ENCODE results near the gene STKLD1. TPM values are rescaled to one million over a fixed set of nuclear protein-coding genes. Genes with fewer than 3 reads are reported as not detected.

Gene STKLD1
- total RNA-seq, 1 experiment from 2014 or later: 3.1 TPM

DNA sequence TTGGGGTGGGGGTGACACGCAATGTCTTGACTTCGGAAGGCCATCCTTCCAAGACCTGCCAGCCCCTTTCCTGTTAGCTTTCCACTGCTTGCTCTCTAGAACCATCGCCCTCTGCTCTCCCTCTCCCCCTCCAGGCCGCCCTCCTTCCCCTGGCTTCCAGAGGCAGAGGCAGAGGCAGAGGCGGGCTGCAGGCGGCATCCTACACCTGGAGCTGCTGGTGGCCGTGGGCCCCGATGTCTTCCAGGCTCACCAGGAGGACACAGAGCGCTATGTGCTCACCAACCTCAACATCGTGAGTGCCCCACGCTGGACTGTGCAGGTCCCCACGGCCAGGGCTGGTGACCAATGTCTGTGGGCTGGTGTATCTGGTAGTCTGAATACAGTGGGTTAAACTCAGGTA lies 48.0 kb downstream of the STKLD1 start:
- ChIA-PET CTCF (no interaction called here), POLR2A (ENCODE audit: unreplicated experiment) (no interaction called here)
- intact Hi-C loops (cut with micrococcal nuclease; ENCODE audit: unreplicated experiment): no loop called here

DNA sequence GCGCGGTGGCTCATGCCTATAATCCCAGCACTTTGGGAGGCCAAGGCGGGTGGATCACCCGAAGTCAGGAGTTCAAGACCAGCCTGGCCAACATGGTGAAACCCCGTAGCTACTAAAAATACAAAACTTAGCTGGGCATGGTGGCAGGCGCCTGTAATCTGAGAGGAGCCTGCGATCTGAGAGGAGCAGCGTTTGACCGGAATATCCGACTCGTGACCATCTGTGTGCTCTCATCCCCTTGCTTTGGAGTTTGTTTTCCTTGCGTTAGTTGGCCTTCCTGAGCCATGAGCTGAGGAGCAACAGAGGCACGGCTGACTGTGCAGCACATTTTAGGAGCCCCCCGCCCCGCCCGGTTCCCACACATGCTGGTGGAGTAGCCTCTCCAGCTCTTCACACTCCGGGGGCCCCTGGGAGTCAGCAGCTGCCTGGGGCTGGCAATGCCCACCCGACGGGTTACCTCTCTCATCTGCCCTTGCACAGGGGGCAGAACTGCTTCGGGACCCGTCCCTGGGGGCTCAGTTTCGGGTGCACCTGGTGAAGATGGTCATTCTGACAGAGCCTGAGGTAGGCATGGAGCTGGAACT lies 49.0 kb downstream of the STKLD1 start:
- Histone ChIP-seq H3K4me3 (no peak overlapping the region), H2AFZ (no peak overlapping the region), H3K27ac (no peak overlapping the region), H3K79me2 (ENCODE audit: low read depth) (no peaks in the 10 kb centered on the region), H3F3A (ENCODE audit: insufficient read depth, low read depth) (peaks cover 4% of the 10 kb centered on the region; the same call in 1 of the 2 replicates), H4K20me1 (ENCODE audit: insufficient read depth) (no peaks in the 10 kb centered on the region), H3K27me3 (ENCODE audit: insufficient read depth, low read depth) (peaks cover 19% of the 10 kb centered on the region), H3K9me2 (ENCODE audit: insufficient read depth) (no peaks in the 10 kb centered on the region), H3K9me3 (ENCODE audit: insufficient read depth, low read depth) (no peaks in the 10 kb centered on the region), H3K4me1 (replicated peaks; ENCODE audit: insufficient read depth) (no peaks in the 10 kb centered on the region), H3K4me2 (no peak overlapping the region), H3K36me3 (ENCODE audit: low read depth) (no peaks in the 10 kb centered on the region)
- intact Hi-C loops (cut with micrococcal nuclease; ENCODE audit: unreplicated experiment): no loop called here
- ChIA-PET POLR2A (ENCODE audit: unreplicated experiment) (no interaction called here), CTCF (no interaction called here)
- TF ChIP-seq, protein P1, sequence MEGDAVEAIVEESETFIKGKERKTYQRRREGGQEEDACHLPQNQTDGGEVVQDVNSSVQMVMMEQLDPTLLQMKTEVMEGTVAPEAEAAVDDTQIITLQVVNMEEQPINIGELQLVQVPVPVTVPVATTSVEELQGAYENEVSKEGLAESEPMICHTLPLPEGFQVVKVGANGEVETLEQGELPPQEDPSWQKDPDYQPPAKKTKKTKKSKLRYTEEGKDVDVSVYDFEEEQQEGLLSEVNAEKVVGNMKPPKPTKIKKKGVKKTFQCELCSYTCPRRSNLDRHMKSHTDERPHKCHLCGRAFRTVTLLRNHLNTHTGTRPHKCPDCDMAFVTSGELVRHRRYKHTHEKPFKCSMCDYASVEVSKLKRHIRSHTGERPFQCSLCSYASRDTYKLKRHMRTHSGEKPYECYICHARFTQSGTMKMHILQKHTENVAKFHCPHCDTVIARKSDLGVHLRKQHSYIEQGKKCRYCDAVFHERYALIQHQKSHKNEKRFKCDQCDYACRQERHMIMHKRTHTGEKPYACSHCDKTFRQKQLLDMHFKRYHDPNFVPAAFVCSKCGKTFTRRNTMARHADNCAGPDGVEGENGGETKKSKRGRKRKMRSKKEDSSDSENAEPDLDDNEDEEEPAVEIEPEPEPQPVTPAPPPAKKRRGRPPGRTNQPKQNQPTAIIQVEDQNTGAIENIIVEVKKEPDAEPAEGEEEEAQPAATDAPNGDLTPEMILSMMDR (conservative IDR thresholded peaks at IDR 0.05): no peak
- TF ChIP-seq EZH2 (IDR thresholded peaks at IDR 0.05; ENCODE audit: low read depth): no peak
- DNase-seq: no peak
- BruUV-seq (replicated peaks): no TSS peak

More for the DNA sequence above, 48.0 kb downstream of the STKLD1 start:
- no peak for TF ChIP-seq EZH2 (IDR thresholded peaks at IDR 0.05; ENCODE audit: low read depth)
- TF ChIP-seq, protein P1 (conservative IDR thresholded peaks at IDR 0.05): no peak
- H3K9me2 ChIP-seq (ENCODE audit: insufficient read depth): no peaks in the 10 kb centered on the region
- no peak overlapping the region for H3K27ac ChIP-seq
- H3F3A ChIP-seq (ENCODE audit: insufficient read depth, low read depth): peaks cover 9% of the 10 kb centered on the region; the same call in 1 of the 2 replicates
- no peak overlapping the region for H3K4me2 ChIP-seq
- no peak for DNase-seq
- H3K27me3 ChIP-seq (ENCODE audit: insufficient read depth, low read depth): peaks cover 19% of the 10 kb centered on the region
- H3K79me2 ChIP-seq (ENCODE audit: low read depth): no peaks in the 10 kb centered on the region
- H3K9me3 ChIP-seq (ENCODE audit: insufficient read depth, low read depth): no peaks in the 10 kb centered on the region
- H3K4me3 ChIP-seq: no peak overlapping the region
- H3K36me3 ChIP-seq (ENCODE audit: low read depth): no peaks in the 10 kb centered on the region
- H4K20me1 ChIP-seq (ENCODE audit: insufficient read depth): no peaks in the 10 kb centered on the region
- no peaks in the 10 kb centered on the region for H3K4me1 ChIP-seq (replicated peaks; ENCODE audit: insufficient read depth)
- H2AFZ ChIP-seq: no peak overlapping the region
- no TSS peak for BruUV-seq (replicated peaks)

DNA sequence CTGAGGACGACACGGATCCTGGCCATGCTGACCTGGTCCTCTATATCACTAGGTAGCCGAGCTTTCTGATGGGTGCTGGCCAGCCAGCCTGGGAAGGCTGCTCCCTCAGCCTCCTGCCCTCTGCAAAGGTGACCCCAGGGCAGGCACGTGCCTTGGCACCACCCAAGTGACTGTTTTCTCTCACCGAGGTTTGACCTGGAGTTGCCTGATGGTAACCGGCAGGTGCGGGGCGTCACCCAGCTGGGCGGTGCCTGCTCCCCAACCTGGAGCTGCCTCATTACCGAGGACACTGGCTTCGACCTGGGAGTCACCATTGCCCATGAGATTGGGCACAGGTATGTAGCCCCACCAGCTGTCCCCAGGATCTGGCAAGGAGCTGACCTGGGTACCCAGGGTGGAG lies 49.8 kb downstream of the STKLD1 start:
- Histone ChIP-seq H3K36me3 (ENCODE audit: low read depth) (no peaks in the 10 kb centered on the region), H2AFZ (no peak overlapping the region), H3K4me2 (no peak overlapping the region), H3K9me2 (ENCODE audit: insufficient read depth) (no peaks in the 10 kb centered on the region), H3K9me3 (ENCODE audit: insufficient read depth, low read depth) (no peaks in the 10 kb centered on the region), H3F3A (ENCODE audit: insufficient read depth, low read depth) (no peaks in the 10 kb centered on the region; the same call in 1 of the 2 replicates), H3K27ac (no peak overlapping the region), H4K20me1 (ENCODE audit: insufficient read depth) (no peaks in the 10 kb centered on the region), H3K27me3 (ENCODE audit: insufficient read depth, low read depth) (peaks cover 19% of the 10 kb centered on the region), H3K4me3 (no peak overlapping the region), H3K4me1 (replicated peaks; ENCODE audit: insufficient read depth) (no peaks in the 10 kb centered on the region), H3K79me2 (ENCODE audit: low read depth) (no peaks in the 10 kb centered on the region)
- intact Hi-C loops (cut with micrococcal nuclease; ENCODE audit: unreplicated experiment): no loop called here
- TF ChIP-seq, protein P1 (conservative IDR thresholded peaks at IDR 0.05): no peak
- TF ChIP-seq EZH2 (IDR thresholded peaks at IDR 0.05; ENCODE audit: low read depth): no peak
- no TSS peak for BruUV-seq (replicated peaks)
- ChIA-PET POLR2A (ENCODE audit: unreplicated experiment) (no interaction called here), CTCF (no interaction called here)
- no peak for DNase-seq

Data from PC-9 (cell line).